ENCODE measurements around the gene PP2D1.
"Not testable (repeated sequence)": the region's sequence is repeated elsewhere in the genome, so short reads cannot be mapped to it uniquely, and the experiment has no call there.

PP2D1 gene, protein sequence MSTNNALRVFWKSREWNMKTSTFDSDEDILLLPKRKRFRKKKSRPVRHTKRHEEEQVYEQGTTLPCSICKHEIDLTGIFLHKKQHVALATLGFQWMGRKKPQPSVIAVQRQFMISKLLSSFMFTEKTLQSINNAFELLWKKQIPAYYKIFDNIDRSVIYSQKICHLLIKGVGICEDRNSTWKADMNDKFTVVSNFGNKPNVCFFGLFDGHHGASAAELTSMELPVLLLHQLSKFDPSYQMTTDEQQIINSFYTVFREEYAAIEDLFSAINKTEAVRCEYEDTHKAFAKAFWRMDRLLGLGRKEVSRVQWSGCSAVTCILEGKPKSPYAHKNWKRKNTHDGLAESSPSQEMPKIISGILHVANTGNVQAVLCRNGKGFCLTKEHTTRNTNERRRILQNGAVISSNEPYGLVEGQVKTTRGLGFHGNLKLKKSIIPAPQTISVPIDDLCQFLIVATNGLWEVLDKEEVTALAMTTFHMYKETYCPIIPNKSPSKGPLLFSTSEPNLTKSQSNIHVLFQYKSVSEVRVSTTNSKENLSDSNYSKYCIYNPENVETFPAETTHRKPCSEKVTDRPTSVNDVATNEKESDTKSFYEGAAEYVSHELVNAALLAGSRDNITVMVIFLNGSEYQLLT

DNA sequence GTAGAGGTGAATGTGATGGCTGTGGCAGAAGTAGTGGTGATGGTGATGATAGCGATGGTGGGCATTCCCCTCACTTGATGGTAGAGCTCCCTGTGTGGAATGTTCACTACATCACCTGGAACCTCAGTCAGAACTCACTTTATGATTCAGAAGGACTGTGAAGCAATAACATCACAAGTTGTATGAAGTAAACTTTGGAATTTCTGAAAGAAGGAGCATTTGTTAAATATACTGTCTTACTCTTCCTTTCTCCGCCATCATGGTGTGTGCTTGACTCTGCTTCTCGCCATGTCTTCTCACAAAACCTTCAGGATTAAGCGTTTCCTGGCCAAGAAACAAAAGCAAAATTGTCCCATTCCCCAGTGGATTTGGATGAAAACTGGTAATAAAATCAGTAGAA, at the start of gene PP2D1:
PP2D1 (minus strand) TSS at position 101 of the 400 bp plus-strand sequence. CDS start 192 bp downstream, outside the sequence.
- DNase-seq: no peak

DNA sequence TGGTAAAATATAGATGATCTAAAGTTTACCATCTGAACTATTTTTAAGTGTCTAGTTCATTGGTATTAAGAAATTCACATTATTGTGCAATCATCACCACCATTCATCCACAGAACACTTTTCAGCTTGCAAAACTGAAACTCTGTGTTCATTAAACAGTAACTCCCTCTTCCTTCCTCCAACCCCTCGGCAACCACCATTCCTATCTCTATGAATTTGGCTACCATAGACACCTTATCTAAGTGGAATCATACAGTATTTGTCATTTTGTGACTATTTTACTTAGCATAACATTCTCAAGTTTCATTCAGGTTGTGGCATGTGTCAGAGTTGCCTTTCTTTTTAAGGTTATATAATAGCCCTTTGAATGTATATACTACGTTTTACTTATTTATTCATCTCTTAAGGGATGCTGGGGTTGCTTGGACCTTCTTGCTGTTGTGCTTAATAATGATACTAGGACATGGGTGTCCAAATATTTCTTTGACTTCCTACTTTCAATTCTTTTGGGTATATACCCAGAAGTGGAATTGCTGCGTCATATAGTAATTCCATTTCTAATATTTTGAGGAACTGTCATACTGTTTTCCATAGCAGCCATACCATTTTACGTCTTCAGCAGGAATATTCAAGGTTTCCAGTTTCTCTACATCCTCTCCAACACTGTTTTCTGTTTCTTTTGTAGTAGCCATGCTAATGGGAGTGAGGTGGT, 49.1 kb upstream of the PP2D1 start:
- DNase-seq: no peak

DNA sequence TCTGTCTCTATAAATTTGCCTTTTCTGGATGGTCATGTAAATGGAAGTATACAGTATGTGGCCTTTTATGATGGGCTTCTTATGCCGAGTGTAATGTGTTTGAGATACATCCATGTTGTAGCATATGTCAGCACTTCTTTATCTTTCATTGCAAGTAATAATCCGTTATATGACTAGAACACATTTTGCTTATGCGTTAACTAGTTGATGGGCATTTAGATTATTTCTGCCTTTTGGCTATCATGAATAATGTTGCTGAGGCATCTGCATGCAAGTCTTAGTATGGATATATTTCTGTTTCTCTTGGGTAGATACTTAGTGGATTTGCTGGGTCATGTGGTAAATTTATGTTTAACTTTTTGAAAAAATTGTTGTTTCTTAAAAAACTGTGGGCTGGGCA, 47.9 kb upstream of the PP2D1 start:
- DNase-seq: no peak

DNA sequence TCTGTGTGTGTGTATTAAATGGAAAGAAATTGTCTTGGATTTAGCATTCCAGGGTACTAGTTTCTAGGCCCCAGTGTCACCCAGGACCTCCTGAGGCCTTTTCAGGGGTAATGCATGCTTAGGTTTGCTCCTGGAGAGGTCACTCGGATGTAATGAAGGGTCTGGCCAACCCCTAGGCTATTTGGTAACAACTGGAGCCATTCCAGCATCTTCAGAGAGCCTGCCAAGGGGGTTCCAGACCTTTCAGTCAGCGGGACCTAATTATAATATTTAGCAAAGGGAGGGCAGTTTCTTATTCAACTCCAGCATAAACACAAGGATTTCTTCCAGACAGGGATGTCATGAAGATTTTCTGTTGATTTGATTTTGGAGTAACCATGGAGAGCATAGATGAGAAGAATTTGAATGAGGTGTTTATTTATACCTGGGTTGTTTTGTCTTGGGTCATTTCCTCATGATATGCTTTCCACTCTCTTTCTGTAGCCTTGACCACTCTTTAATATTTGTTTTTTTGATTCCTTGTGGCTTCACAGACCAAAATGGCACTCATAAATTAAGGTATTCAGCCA, 45.6 kb upstream of the PP2D1 start:
- DNase-seq: no peak

DNA sequence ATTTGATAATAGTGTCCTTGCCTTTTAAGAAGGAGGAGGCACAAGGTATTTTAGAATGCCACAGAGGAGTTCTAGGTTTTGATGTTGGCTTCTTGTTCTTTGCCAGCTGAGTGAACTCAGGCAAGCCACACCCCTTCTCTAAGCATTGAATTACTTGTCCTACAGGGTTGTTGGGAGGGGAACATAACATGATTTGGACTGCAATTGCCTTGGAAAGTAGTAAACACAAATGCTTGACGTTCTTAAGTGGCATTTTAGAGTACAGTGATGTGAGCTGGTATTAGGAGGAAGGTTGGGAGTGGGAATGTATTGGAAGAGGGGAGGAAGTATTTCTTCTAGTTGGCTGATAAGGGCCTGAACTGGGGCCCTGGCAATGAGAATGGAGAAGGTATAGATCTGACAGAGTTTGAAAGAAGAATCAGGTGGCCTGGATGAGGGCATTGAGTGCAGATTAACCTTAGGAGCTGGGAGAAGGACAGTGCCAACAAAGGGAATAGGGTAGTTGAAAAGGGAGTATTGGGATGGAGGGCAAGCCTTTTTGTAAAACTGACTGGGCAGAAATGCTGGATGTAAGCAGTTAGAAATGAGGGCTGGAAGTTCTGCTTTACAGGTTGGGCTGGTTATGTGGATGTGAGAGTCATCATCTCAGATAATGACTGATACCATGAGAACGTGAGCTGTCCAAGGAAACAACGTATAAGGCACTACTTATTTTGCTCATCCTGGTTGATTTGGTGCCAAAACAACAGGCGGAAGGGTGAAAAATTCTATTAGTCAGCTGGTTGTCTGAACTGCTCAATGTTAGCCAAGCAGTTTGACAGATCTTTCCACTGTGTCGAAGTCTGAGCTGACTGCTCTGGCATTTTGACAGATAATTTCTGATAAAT, 44.9 kb upstream of the PP2D1 start:
- peak in 1 of 2 donors; percentile 26 for DNase-seq

DNA sequence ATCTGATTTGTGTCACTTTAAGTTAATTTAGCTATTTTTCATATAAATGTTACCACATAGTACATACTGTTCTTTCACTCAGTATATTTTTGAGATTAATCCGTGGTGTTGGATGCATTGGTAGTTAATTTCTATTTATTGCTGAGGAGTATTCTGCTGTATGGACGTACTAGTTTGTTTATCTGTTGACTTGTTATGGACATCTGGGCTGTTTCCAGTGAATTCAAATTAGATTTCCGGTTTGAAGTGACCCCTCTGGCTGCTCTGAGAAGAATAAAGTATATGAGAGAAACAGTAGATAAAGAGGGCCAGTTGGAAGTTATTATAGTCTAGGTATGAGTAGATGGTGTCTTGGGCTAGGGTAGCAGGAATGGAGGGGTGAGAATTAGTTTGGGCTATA, 43.8 kb upstream of the PP2D1 start:
- DNase-seq: no peak

DNA sequence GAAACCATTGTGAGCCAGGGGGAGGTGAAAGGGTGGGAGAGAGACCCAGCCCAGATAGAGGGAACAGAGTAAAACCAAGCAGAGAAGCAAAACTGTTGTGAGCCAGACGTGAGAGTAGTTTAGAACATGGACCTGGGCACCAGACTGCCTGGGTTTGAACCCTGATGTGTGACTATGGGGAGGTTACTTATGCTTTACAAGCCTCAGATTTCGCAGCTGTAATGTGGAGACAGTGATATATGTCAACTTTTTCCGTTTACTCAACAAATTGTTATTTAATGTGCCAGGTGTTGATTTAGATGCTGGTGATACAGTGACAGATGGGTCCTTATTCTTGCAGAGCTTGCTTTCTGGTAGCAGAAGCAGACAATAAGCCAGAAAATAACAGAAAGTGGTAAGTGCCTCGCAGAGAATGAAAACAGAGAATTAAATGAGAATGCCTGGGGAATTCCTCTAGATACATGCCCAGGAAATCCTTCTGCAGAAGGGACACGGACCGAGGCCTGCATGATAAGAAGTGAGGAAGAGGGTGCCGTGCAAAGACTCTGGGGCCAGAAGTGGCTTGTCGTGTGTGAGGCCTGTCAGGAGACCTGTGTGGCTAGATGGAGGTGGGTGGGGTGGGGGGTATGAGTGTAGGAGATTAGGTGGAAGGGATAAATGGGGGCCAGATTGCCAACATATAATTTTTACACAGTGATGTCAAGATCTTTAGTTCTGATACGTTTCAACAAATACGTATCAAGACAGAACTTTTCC, 43.1 kb upstream of the PP2D1 start:
- DNase-seq: no peak

DNA sequence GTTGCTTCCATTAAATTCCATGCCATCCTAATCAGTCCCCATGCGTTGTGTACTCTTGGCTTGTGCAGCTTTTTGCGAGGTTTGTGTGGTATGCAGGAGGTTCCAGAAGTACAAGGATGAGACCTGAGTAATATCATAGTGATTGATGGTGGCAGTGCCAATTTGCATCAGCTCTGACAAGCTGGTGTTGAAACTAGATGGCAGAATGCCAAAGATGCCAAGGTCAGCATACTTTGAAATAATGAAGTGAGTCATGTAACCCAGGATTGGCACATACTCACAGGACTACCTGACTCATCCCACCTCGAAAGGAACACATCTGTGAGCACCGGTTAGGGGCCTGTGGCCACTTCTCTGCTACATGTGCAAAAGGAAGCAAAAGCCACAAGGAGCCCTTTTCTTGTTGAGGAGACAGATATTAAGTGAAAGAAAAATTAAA, 42.5 kb upstream of the PP2D1 start:
- peak; percentile 71 to 75 for DNase-seq

DNA sequence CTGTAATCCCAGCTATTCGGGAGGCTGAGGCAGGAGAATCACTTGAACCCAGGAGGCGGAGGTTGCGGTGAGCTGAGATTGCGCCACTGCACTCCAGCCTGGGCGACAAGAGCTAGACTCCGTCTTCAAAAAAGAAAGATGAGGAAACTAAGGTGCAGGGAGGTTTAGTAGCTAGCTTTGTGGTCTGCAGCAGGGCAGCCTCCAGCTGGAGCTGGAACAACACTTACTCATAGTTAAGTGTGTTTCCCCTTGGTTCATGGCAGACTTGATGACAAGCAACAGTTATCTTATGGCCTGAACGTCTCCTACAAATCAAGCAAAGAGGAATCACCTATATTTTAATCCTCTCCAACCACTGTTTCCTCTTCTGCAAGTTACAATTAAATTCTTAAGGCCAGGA, 40.8 kb upstream of the PP2D1 start:
- no peak for DNase-seq

DNA sequence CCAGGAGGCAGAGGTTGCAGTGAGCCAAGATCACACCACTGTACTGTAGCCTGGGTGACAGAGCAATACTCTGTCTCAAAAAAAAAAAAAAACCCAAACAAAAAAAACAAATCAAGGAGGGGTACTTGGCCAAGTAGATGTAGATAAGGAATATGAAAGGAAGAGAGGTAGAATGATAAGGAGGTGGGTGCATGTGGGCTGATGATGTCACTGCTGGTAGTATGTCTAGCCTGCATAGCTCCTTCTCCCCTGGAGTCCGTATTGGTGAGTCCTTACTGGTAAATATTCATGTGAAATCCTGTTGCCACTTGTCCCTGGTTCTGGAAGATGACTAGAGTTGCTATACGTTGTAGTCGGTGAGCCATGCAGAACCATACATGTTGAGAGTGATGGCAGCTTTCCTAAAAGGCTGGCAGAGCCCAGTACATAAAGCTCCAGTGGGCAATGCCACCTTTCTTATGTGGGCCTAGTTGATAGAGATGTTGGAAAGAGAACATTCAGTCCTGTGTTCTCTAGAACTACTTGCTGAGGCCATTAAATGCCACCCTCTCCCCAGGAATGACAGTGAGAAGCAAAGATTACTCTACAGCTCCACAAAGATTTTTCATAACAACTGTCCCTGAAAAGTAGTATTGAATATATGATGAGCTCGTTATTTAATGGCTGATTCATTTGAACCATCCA, 39.2 kb upstream of the PP2D1 start:
- no peak for DNase-seq

DNA sequence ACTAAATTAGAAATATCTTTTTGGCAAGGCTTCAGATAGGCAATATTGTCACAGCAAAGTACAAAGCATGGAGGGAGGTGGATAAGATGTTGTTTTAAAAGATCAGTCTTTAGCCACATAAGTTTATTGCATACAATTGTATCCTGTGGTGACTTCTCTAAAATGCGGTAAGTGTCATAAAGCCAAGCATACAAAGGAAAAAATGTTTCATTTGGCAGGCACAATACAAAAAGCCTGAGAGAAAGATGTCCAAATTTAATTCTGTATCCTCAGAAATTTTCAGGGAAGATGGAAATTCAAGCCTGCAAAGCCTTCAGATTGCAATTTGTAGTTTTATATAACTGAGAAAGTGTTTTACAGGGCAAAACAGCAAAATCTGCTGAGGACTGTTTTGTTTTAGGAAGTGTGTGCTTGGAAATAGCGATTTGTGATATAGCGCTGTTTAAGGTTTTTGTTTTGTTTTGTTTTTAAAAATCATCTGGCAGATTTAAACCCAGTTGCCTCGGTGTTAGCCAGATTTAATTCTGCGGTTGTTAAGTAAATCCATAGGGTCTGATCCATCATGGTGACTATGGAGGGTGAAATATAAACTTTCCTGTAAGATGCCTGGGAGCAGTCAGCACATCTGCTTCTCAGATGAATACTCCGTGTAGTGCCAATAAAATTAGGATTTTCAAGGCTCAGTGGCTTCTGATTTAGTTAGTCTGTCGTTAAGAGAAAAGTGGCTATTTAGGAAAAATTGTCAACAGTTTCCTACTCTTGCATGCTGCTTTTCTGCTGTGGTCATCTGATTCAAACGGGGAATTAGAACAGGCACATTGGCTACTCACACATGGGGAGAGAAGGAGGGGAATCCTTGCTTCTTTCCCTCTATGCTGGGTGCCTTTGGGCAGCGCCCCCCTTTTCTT, 36.2 kb upstream of the PP2D1 start:
- DNase-seq: no peak

DNA sequence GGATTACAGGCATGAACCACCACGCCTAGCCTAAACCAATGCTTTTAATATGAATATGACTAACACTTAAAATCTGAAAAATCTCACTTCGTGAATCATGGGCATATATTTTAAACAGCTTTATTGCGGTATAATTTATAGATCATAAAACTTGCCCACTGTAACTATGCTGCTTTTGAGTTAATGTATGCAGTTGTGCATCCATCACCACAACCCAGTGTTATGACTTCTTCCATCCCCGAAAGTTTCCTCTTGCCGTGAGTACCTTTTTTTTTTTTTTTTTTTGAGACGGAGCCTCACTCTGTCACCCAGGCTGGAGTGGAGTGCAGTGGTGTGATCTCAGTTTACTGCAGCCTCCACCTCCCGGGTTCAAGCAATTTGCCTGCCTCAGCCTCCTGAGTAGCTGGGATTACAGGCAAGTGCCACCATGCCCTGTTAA, 35.3 kb upstream of the PP2D1 start:
- no peak for DNase-seq

DNA sequence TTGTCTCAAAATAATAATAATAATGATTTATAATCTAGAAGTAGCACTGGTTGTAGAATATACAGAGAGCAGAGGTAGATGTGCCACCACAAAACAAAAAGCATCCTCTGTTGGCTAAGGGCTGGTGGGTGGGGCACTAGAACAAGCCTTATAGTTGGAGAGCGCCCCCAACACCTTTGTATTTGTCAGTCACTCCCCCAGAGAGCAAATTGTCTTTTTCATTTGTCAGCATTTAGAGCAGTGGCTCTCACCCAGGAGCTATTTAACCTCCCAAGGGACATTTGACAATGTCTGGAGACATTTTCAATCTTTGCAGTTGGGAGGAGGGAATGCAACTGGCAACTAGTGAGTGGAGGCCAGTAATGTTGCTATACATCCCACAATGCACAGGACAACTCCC, 34.5 kb upstream of the PP2D1 start:
- DNase-seq: no peak

DNA sequence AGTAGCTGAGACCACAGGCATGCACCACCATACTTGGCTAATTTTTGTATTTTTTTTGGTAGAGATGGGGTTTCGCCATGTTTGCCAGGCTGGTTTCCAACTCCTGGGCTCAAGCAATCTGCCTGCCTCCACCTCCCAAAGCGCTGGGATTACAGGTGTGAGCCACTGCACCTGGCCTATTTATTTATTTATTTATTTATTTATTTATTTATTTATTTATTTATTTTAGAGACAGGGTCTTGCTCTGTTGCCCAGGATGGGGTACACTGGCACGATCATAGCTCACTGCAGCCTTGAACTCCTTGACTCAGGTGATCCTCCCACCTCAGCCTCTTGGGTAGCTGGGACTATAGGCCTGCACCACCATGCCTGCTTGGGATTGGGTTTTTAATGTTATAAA, 33.1 kb upstream of the PP2D1 start:
- not testable (repeated sequence) for DNase-seq

DNA sequence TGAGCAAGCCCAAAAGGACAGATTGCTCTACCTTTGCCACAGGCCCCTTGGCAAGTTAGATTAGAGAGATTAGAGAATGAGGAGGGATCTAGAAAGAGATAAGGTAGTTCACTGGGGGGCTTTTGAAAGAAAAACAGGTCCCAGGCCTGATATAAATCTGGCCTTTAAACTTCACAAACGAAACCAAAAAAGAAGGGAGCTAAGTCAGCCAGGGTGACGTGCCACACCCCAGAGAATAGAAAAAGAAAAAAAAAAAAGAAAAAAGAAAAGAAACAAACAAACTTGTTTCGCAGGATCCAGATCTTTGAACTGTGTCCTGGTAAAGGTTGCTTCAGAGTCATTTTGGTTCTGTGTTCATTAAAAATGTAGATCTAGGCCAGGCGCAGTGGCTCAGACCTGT, 31.8 kb upstream of the PP2D1 start:
- DNase-seq: no peak

DNA sequence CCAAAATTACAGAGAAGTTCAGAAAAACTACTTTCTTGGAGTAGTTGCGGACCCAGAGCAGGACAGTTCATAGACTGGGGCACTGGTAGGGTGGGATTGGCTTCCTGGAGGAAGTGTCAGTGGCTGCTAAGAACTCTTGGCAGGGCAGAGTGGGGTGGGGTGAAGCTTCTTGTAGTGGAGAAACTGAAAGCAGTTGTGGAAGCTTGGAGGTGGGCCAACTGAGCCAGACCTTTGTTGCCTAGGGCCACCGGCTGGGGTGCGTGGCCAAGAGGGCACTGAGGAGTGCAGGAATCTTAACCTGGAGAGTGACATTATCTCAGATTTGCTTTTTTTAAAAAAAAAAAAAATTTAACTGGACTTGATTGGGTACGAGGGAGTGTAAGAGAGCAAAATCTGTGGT, 31.3 kb upstream of the PP2D1 start:
- DNase-seq: peak; percentile 37 to 54

DNA sequence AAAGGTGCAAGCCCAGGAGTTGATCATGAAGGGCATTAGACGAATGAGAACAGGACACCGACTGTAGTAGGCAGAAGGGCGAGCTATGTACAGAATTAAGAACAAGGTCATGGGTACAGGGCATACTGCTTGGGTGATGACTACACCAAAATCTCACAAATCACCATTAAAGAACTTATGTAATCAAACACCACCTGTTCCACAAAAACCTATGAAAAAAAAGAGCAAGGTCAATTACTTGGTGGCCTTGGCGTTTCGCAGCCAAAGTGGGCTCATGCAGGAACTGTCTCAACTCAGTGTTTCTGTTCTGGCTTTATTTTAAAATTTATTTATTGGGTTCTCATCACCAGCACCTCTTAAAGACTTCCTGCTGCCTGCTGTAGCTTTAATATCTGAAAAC, 30.3 kb upstream of the PP2D1 start:
- DNase-seq: no peak

DNA sequence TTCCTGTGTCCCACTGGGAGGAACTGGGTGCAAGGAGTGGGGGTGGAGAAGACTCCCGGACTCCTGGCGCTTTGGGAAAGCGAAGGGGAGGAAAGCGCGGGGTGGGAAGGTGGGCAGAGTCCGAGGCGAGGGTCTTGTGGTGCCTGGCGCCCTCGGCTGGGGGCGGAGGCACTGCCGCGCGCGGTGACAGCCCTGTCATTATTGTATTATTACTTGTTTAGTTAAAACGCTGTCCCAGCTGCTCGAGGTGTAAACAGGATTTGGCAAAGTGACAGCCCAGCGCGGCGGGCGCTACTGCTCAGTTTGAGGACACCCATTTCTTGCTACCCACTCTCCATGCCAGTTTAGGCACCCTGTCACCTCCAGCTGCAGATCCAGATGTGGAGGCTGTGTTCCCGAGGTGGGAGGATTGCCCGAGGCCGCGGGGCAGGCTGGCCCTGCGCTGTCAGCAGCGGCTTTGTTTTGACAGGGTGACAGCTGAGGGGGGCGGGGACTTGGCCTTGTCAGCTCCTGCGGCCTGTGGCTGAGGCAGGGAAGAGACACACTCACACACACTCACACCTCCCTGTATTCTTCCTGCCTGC, 29.2 kb upstream of the PP2D1 start:
- DNase-seq: peak; percentile 67 to 74

DNA sequence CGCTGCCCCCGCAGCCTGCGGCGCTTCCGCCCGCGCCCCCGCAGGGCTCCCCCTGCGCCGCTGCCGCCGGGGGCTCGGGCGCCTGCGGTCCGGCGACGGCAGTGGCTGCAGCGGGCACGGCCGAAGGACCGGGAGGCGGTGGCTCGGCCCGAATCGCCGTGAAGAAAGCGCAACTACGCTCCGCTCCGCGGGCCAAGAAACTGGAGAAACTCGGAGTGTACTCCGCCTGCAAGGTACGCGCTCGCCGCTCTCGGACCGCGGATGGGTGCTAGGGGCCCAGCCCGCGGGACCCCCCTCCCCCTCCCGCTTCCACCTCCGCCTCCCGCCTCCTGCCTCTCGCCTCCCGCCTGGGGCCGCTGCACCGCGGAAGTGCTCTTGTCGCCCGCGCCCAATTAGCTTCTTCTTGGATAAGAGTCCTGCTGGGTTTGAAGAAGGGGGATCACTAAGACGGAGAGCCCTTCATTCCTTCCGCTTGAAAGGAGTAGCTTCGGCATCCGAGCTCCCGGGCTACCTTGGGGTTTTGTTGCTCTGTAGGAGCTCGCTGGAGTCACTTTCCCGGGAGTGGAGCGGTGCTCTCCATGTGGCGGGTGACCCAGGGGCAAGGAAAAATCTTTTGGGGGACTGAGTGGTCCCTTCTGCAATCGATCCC, 28.6 kb upstream of the PP2D1 start:
- peak; percentile 50 to 63 for DNase-seq

Measured in activated CD4-positive, alpha-beta T cell treated with anti-CD3 and anti-CD28 coated beads for 4 hours (primary cell).